ENCODE results near the gene DHX58. TPM values are rescaled to one million over a fixed set of nuclear protein-coding genes. Genes with fewer than 3 reads are reported as not detected.

DHX58 gene
- total RNA-seq (2014; rRNA removed; shearing (Covaris generic)) = 7.7 and 10.3 TPM in 2 replicates
- 19.4 and 23.7 TPM in 2 replicates for total RNA-seq (2022)
- Bru-seq, nascent RNA = percentile 40 among the genes with signal in this experiment
- BruChase-seq, experiment 1, labeled RNA remaining after a 6-hour chase = percentile 44 among the genes with signal in this experiment
- BruChase-seq, experiment 2, labeled RNA remaining after a 2-hour chase = percentile 46 among the genes with signal in this experiment
- long read RNA-seq, transcript DHX58-201 (14 exons, 2,617 nt) = major isoform, 5 of 23 reads
- long read RNA-seq, partial matches to known transcripts = 7 of 23 reads
- long read RNA-seq, other reads (novel, unspliced or antisense) = 10 of 23 reads

- intact Hi-C loops (cut with micrococcal nuclease; ENCODE audit: unreplicated experiment) = loop anchor here (10.0 kb wide), 2 partner anchors 272 to 378 kb away; partner anchors contain the start of genes HAP1 and STAT3
- Histone ChIP-seq H4K20me1 (ENCODE audit: insufficient read depth, low read length) (no peaks in the 10 kb centered on the region), H2AFZ (ENCODE audit: low read length) (peak within 1 kb of the TSS; percentile 17; the same call in 1 of the 2 replicates), H3K9me3 (ENCODE audit: low read length) (no peaks in the 10 kb centered on the region), H3K9me2 (ENCODE audit: insufficient read depth, low read length) (no peaks in the 10 kb centered on the region), H3K4me3 (ENCODE audit: low read depth, low read length, poor library complexity, severe bottlenecking) (peak within 1 kb of the TSS; percentile 63), H3K27ac (ENCODE audit: low read depth, low read length, poor library complexity, severe bottlenecking) (peak within 1 kb of the TSS; percentile 83), H3K79me2 (ENCODE audit: insufficient read depth, low read depth, low read length) (no peaks in the 10 kb centered on the region), H3K4me1 (ENCODE audit: insufficient read depth, low read length, poor library complexity, severe bottlenecking) (peaks cover 73% of the 10 kb centered on the region), H3K36me3 (ENCODE audit: insufficient read depth, low read length) (peaks cover 28% of the 10 kb centered on the region), H3K4me2 (ENCODE audit: low read length) (peak within 1 kb of the TSS; percentile 85)
- BruUV-seq (replicated peaks) = no TSS peak
- TF ChIP-seq CTCF (conservative IDR thresholded peaks at IDR 0.05; ENCODE audit: low read length) (no peak), EZH2phosphoT487 (IDR thresholded peaks at IDR 0.05; ENCODE audit: borderline replicate concordance, low read depth, low read length) (no peak)
- ChIA-PET CTCF (ENCODE audit: unreplicated experiment) (interaction anchor here (0.7 to 1.3 kb wide), 4 partner anchors 41 to 182 kb away, joined by 3 to 5 read pairs (median 3); partner anchors contain the start of genes DNAJC7 and ODAD4), POLR2A (interaction anchor here (0.6 to 2.1 kb wide), 8 partner anchors 41 to 151 kb away, joined by 3 to 7 read pairs (median 3); partner anchors contain the start of genes CNP, DNAJC7 and NKIRAS2)
- DNase-seq (ENCODE audit: low spot score) = peak; percentile 95
Observed at GRCh38 chr17:42112552-42113176, at the start of gene DHX58. DHX58 (minus strand) TSS chr17:42112714; CDS start chr17:42111892, 822 bp downstream.

GRCh38 chr17:42160531-42160910 is 48.0 kb upstream of the DHX58 start:
- no peak overlapping the region for H2AFZ ChIP-seq (ENCODE audit: low read length)

More at GRCh38 chr17:42160531-42160910, 48.0 kb upstream of the DHX58 start:
- no peaks in the 10 kb centered on the region for H3K9me3 ChIP-seq (ENCODE audit: low read length)
- ChIA-PET CTCF (ENCODE audit: unreplicated experiment) (no interaction called here), POLR2A (no interaction called here)
- no peak for DNase-seq (ENCODE audit: low spot score)
- H3K4me1 ChIP-seq (ENCODE audit: insufficient read depth, low read length, poor library complexity, severe bottlenecking) = peaks cover under 1% of the 10 kb centered on the region
- no peak overlapping the region for H3K4me3 ChIP-seq (ENCODE audit: low read depth, low read length, poor library complexity, severe bottlenecking)
- H3K79me2 ChIP-seq (ENCODE audit: insufficient read depth, low read depth, low read length) = no peaks in the 10 kb centered on the region
- BruUV-seq (replicated peaks) = no TSS peak
- no peak overlapping the region for H3K4me2 ChIP-seq (ENCODE audit: low read length)
- H4K20me1 ChIP-seq (ENCODE audit: insufficient read depth, low read length) = no peaks in the 10 kb centered on the region
- H3K27ac ChIP-seq (ENCODE audit: low read depth, low read length, poor library complexity, severe bottlenecking) = no peak overlapping the region
- no peak for TF ChIP-seq EZH2phosphoT487 (IDR thresholded peaks at IDR 0.05; ENCODE audit: borderline replicate concordance, low read depth, low read length)
- TF ChIP-seq CTCF (conservative IDR thresholded peaks at IDR 0.05; ENCODE audit: low read length) = no peak
- intact Hi-C loops (cut with micrococcal nuclease; ENCODE audit: unreplicated experiment) = no loop called here
- H3K9me2 ChIP-seq (ENCODE audit: insufficient read depth, low read length) = no peaks in the 10 kb centered on the region
- H3K36me3 ChIP-seq (ENCODE audit: insufficient read depth, low read length) = no peaks in the 10 kb centered on the region
